Suprapubic skin (tissue), 4 donors: ENCODE results near the gene FAM193A.

Experiments used
- EP300 ChIP-seq: sonication (generic); formaldehyde crosslinking; IDR thresholded peaks from one replicate; pipeline ENCODE4 v1.6.1; 2017; ENCODE audit warnings: antibody characterized with exemption
- POLR2A ChIP-seq, 2 donors: fragments of 450-650 bp; IDR thresholded peaks; one replicate each; pipeline ENCODE4 v1.6.1; 2017; ENCODE audit warnings: antibody characterized with exemption in 2 of 2, mild to moderate bottlenecking in 2 of 2, moderate library complexity in 2 of 2
- POLR2AphosphoS5 ChIP-seq, 3 donors: sonication (generic); formaldehyde crosslinking; IDR thresholded peaks; one replicate each; pipeline ENCODE4 v1.6.1; 2017; ENCODE audit warnings: antibody characterized with exemption in 3 of 3
- TF ChIP-seq, protein P1 (sequence below), 2 donors: fragments of 200-600 bp in 1 of 2; fragments of 450-650 bp in 1 of 2; sonication (generic) in 1 of 2; IDR thresholded peaks; one replicate each; pipeline ENCODE4 v1.5.1; 2016 to 2019; ENCODE audit warnings: antibody characterized with exemption in 2 of 2, mild to moderate bottlenecking in 1 of 2, moderate library complexity in 1 of 2

DNA sequence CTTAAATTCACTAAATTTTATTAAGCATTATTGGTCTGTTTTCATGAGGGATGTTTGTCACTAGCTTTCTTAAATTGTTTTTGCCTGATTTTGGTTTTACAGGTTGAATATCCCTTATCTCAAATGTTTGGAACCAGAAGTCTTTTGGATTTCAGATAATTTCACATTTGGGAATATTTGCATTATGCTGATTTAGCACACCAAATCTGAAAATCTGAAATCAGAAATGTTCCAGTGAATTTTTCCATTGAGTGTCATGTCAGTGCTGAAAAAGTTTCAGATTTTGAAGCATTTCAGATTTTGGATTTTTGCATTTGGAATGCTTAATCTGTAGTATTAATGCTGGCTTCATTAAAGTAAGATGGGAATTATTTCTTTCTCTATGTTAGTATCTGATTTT lies 14.7 kb downstream of the FAM193A start:
- TF ChIP-seq, protein P1, sequence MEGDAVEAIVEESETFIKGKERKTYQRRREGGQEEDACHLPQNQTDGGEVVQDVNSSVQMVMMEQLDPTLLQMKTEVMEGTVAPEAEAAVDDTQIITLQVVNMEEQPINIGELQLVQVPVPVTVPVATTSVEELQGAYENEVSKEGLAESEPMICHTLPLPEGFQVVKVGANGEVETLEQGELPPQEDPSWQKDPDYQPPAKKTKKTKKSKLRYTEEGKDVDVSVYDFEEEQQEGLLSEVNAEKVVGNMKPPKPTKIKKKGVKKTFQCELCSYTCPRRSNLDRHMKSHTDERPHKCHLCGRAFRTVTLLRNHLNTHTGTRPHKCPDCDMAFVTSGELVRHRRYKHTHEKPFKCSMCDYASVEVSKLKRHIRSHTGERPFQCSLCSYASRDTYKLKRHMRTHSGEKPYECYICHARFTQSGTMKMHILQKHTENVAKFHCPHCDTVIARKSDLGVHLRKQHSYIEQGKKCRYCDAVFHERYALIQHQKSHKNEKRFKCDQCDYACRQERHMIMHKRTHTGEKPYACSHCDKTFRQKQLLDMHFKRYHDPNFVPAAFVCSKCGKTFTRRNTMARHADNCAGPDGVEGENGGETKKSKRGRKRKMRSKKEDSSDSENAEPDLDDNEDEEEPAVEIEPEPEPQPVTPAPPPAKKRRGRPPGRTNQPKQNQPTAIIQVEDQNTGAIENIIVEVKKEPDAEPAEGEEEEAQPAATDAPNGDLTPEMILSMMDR (IDR thresholded peaks at IDR 0.05), result no peak
- TF ChIP-seq POLR2AphosphoS5 (IDR thresholded peaks at IDR 0.05), result no peak
- TF ChIP-seq POLR2A (IDR thresholded peaks at IDR 0.05), result no peak
- TF ChIP-seq EP300, result no peak
